Measurements from ENCODE around the gene CFAP74. TPM values are rescaled to one million over a fixed set of nuclear protein-coding genes. Genes with fewer than 3 reads are reported as not detected.

Gene CFAP74
- total RNA-seq, 1 donor from 2014 or later: not detected

DNA sequence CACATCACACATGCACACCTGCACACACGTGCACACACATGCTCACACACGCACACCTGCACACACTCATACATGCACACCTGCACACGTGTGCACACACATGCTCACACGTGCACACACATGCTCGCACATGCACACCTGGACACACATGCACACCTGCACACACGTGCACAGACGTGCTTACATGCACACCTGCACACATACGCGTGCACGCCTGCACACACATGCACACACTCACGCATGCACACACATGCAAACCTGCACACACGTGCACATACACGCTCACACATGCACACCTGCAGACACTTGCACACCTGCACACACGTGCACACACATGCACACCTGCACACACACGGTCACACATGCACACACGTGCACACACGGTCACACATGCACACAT is 32.6 kb downstream of the CFAP74 start:
- H3K4me1 Mint-ChIP-seq (ENCODE audit: unreplicated experiment): no peaks in the 10 kb centered on the region
- DNase-seq (ENCODE audit: extremely low spot score, unreplicated experiment): no peak
- no peaks in the 10 kb centered on the region for H3K36me3 Mint-ChIP-seq (ENCODE audit: unreplicated experiment)
- H3K9me3 Mint-ChIP-seq (ENCODE audit: unreplicated experiment): no peaks in the 10 kb centered on the region
- TF ChIP-seq, protein P1, sequence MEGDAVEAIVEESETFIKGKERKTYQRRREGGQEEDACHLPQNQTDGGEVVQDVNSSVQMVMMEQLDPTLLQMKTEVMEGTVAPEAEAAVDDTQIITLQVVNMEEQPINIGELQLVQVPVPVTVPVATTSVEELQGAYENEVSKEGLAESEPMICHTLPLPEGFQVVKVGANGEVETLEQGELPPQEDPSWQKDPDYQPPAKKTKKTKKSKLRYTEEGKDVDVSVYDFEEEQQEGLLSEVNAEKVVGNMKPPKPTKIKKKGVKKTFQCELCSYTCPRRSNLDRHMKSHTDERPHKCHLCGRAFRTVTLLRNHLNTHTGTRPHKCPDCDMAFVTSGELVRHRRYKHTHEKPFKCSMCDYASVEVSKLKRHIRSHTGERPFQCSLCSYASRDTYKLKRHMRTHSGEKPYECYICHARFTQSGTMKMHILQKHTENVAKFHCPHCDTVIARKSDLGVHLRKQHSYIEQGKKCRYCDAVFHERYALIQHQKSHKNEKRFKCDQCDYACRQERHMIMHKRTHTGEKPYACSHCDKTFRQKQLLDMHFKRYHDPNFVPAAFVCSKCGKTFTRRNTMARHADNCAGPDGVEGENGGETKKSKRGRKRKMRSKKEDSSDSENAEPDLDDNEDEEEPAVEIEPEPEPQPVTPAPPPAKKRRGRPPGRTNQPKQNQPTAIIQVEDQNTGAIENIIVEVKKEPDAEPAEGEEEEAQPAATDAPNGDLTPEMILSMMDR (IDR thresholded peaks at IDR 0.05): no peak
- no peak overlapping the region for H3K4me3 Mint-ChIP-seq (ENCODE audit: unreplicated experiment)
- no peaks in the 10 kb centered on the region for H3K27me3 Mint-ChIP-seq (ENCODE audit: unreplicated experiment)
- no peak overlapping the region for H3K27ac Mint-ChIP-seq (ENCODE audit: unreplicated experiment)

GRCh38 chr1:1969953-1970716 is 33.5 kb downstream of the CFAP74 start:
- Mint-ChIP-seq H3K27me3 (ENCODE audit: unreplicated experiment) (no peaks in the 10 kb centered on the region), H3K4me3 (ENCODE audit: unreplicated experiment) (no peak overlapping the region)

GRCh38 chr1:1969505-1969900 is 34.1 kb downstream of the CFAP74 start:
- no peak overlapping the region for H3K4me3 Mint-ChIP-seq (ENCODE audit: unreplicated experiment)
- no peaks in the 10 kb centered on the region for H3K9me3 Mint-ChIP-seq (ENCODE audit: unreplicated experiment)
- TF ChIP-seq, protein P1 (IDR thresholded peaks at IDR 0.05): no peak
- no peaks in the 10 kb centered on the region for H3K4me1 Mint-ChIP-seq (ENCODE audit: unreplicated experiment)
- no peak for DNase-seq (ENCODE audit: extremely low spot score, unreplicated experiment)
- H3K27me3 Mint-ChIP-seq (ENCODE audit: unreplicated experiment): no peaks in the 10 kb centered on the region
- H3K27ac Mint-ChIP-seq (ENCODE audit: unreplicated experiment): no peak overlapping the region
- no peaks in the 10 kb centered on the region for H3K36me3 Mint-ChIP-seq (ENCODE audit: unreplicated experiment)

More at GRCh38 chr1:1969953-1970716, 33.5 kb downstream of the CFAP74 start:
- H3K36me3 Mint-ChIP-seq (ENCODE audit: unreplicated experiment): no peaks in the 10 kb centered on the region
- TF ChIP-seq, protein P1 (IDR thresholded peaks at IDR 0.05): no peak
- H3K27ac Mint-ChIP-seq (ENCODE audit: unreplicated experiment): no peak overlapping the region
- no peaks in the 10 kb centered on the region for H3K9me3 Mint-ChIP-seq (ENCODE audit: unreplicated experiment)
- H3K4me1 Mint-ChIP-seq (ENCODE audit: unreplicated experiment): no peaks in the 10 kb centered on the region
- no peak for DNase-seq (ENCODE audit: extremely low spot score, unreplicated experiment)

- TF ChIP-seq, protein P1 (IDR thresholded peaks at IDR 0.05): no peak
- no peak overlapping the region for H3K27ac Mint-ChIP-seq (ENCODE audit: unreplicated experiment)
These were observed 34.6 kb downstream of the CFAP74 start for GRCh38 chr1:1968767-1969504.

GRCh38 chr1:1967879-1968278 is 35.7 kb downstream of the CFAP74 start:
- Mint-ChIP-seq H3K27ac (ENCODE audit: unreplicated experiment) (no peak overlapping the region), H3K36me3 (ENCODE audit: unreplicated experiment) (no peaks in the 10 kb centered on the region), H3K4me1 (ENCODE audit: unreplicated experiment) (no peaks in the 10 kb centered on the region), H3K9me3 (ENCODE audit: unreplicated experiment) (no peaks in the 10 kb centered on the region), H3K27me3 (ENCODE audit: unreplicated experiment) (no peaks in the 10 kb centered on the region), H3K4me3 (ENCODE audit: unreplicated experiment) (no peak overlapping the region)
- TF ChIP-seq, protein P1 (IDR thresholded peaks at IDR 0.05): no peak
- DNase-seq (ENCODE audit: extremely low spot score, unreplicated experiment): no peak

More at GRCh38 chr1:1968767-1969504, 34.6 kb downstream of the CFAP74 start:
- Mint-ChIP-seq H3K9me3 (ENCODE audit: unreplicated experiment) (no peaks in the 10 kb centered on the region), H3K36me3 (ENCODE audit: unreplicated experiment) (no peaks in the 10 kb centered on the region), H3K4me3 (ENCODE audit: unreplicated experiment) (no peak overlapping the region), H3K27me3 (ENCODE audit: unreplicated experiment) (no peaks in the 10 kb centered on the region), H3K4me1 (ENCODE audit: unreplicated experiment) (no peaks in the 10 kb centered on the region)
- DNase-seq (ENCODE audit: extremely low spot score, unreplicated experiment): no peak
